ENCODE measurements around the gene NAPB. TPM values are rescaled to one million over a fixed set of nuclear protein-coding genes. Genes with fewer than 3 reads are reported as not detected.

The NAPB gene
- total RNA-seq, 1 donor: 9.4 TPM

- Histone ChIP-seq H3K4me3 (ENCODE audit: insufficient read depth, low read length) (no peak overlapping the region), H3K36me3 (ENCODE audit: insufficient read depth, low read length) (peaks cover 50% of the 10 kb centered on the region), H3K79me2 (ENCODE audit: insufficient read depth, low read length) (peaks cover 79% of the 10 kb centered on the region), H3K4me1 (ENCODE audit: insufficient read depth, low read length) (peaks cover 54% of the 10 kb centered on the region), H3K27me3 (ENCODE audit: insufficient read depth, low read length) (no peaks in the 10 kb centered on the region), H3K4me2 (ENCODE audit: insufficient read depth, low read length) (peak overlapping the region; percentile 32), H2AFZ (ENCODE audit: low read length) (no peak overlapping the region), H3K27ac (ENCODE audit: low read depth, low read length) (no peak overlapping the region), H3K9me3 (ENCODE audit: low read depth, low read length) (no peaks in the 10 kb centered on the region), H4K20me1 (ENCODE audit: insufficient read depth, low read length) (peaks cover 47% of the 10 kb centered on the region)
- no peak for TF ChIP-seq CTCF (IDR thresholded peaks at IDR 0.05; ENCODE audit: extremely low read depth, low read depth, low read length)
- DNase-seq (ENCODE audit: insufficient read length, low spot score, missing footprints): no peak
These were observed 55.7 kb downstream of the NAPB start for GRCh38 chr20:23365390-23366165.

GRCh38 chr20:23363257-23363649, 58.0 kb downstream of the NAPB start:
- peaks cover 35% of the 10 kb centered on the region for H4K20me1 ChIP-seq (ENCODE audit: insufficient read depth, low read length)
- H2AFZ ChIP-seq (ENCODE audit: low read length): no peak overlapping the region
- peaks cover 53% of the 10 kb centered on the region for H3K4me1 ChIP-seq (ENCODE audit: insufficient read depth, low read length)
- H3K79me2 ChIP-seq (ENCODE audit: insufficient read depth, low read length): peaks cover 59% of the 10 kb centered on the region
- peak overlapping the region; percentile 91 for H3K4me3 ChIP-seq (ENCODE audit: insufficient read depth, low read length)
- peak overlapping the region; percentile 97 for H3K4me2 ChIP-seq (ENCODE audit: insufficient read depth, low read length)
- H3K27ac ChIP-seq (ENCODE audit: low read depth, low read length): peak overlapping the region; percentile 92
- no peak for TF ChIP-seq CTCF (IDR thresholded peaks at IDR 0.05; ENCODE audit: extremely low read depth, low read depth, low read length)
- peak; percentile 61 for DNase-seq (ENCODE audit: insufficient read length, low spot score, missing footprints)
- H3K27me3 ChIP-seq (ENCODE audit: insufficient read depth, low read length): no peaks in the 10 kb centered on the region
- H3K36me3 ChIP-seq (ENCODE audit: insufficient read depth, low read length): peaks cover 28% of the 10 kb centered on the region
- H3K9me3 ChIP-seq (ENCODE audit: low read depth, low read length): no peaks in the 10 kb centered on the region

GRCh38 chr20:23362392-23363256, 58.7 kb downstream of the NAPB start:
- Histone ChIP-seq H3K4me3 (ENCODE audit: insufficient read depth, low read length) (peak overlapping the region; percentile 91), H3K79me2 (ENCODE audit: insufficient read depth, low read length) (peaks cover 54% of the 10 kb centered on the region), H3K27ac (ENCODE audit: low read depth, low read length) (peak overlapping the region; percentile 92), H3K4me1 (ENCODE audit: insufficient read depth, low read length) (peaks cover 47% of the 10 kb centered on the region), H4K20me1 (ENCODE audit: insufficient read depth, low read length) (peaks cover 31% of the 10 kb centered on the region), H3K27me3 (ENCODE audit: insufficient read depth, low read length) (no peaks in the 10 kb centered on the region), H3K4me2 (ENCODE audit: insufficient read depth, low read length) (peak overlapping the region; percentile 97), H3K9me3 (ENCODE audit: low read depth, low read length) (no peaks in the 10 kb centered on the region), H3K36me3 (ENCODE audit: insufficient read depth, low read length) (peaks cover 28% of the 10 kb centered on the region), H2AFZ (ENCODE audit: low read length) (peak overlapping the region; percentile 52)
- no peak for TF ChIP-seq CTCF (IDR thresholded peaks at IDR 0.05; ENCODE audit: extremely low read depth, low read depth, low read length)
- peak; percentile 87 for DNase-seq (ENCODE audit: insufficient read length, low spot score, missing footprints)
